HepG2 (cell line): ENCODE results near the gene LRRN4. TPM values are rescaled to one million over a fixed set of nuclear protein-coding genes. Genes with fewer than 3 reads are reported as not detected.

ENCODE experiments used
- ATAC-seq: fragments of 200-7000 bp; cut with Tn5 transposase; 3 replicates; pipeline ENCODE4 v1.9.1; 2020; ENCODE audit warnings: mild to moderate bottlenecking, moderate library complexity
- BruUV-seq: library from RNA; stranded (reverse); fragments of 400-500 nt; replicated peaks from 2 replicates; lab custom pipeline; 2021; lab: Mats Ljungman, UMichigan
- CTCF ChIA-PET: fragments of 300-600 bp; formaldehyde crosslinking; extraction: SDS; loops from one replicate; lab custom pipeline; 2021; ENCODE audit warnings: low total read pairs, inconsistent platforms, low intra/inter-chr PET ratio; lab: Yijun Ruan, JAX
- POLR2A ChIA-PET: fragments of 350-600 bp; sonication (Branson Sonifier 250); formaldehyde crosslinking; loops from one replicate; lab custom pipeline; 2020; ENCODE audit warnings: antibody characterized with exemption, inconsistent platforms; lab: Yijun Ruan, JAX
- DNase-seq: peaks from one replicate; pipeline ENCODE4 v3.0.0-alpha.2; 2015; ENCODE audit warnings: low spot score
- FAIRE-seq: peaks from 3 replicates; lab custom pipeline; 2011; peaks lifted over from hg19 to GRCh38; lab: Jason Lieb, UNC
- H2AFZ ChIP-seq: one replicate; pipeline ENCODE4 v1.6.1; 2011; ENCODE audit warnings: low read length, inconsistent platforms
- H3K27ac ChIP-seq: fragments of 300-600 bp; 3 replicates; pipeline ENCODE4 v1.8.0; 2011; ENCODE audit warnings: mixed run types, mild to moderate bottlenecking, mixed read lengths, low read length, inconsistent platforms; ENCODE audit not compliant: insufficient read depth; ENCODE audit errors: extremely low read length
- H3K27me3 ChIP-seq, 2 experiments: fragments of 200-600 bp in 1 of 2; 2 replicates in 1 of 2; 3 replicates in 1 of 2; pipeline versions ENCODE4 v1.6.0 to v1.8.0; 2011; ENCODE audit warnings: low read length in 2 of 2, mild to moderate bottlenecking in 2 of 2, moderate library complexity in 2 of 2, inconsistent platforms in 1 of 2; ENCODE audit not compliant: insufficient read depth in 2 of 2, control insufficient read depth in 1 of 2
- H3K36me3 ChIP-seq, 2 experiments: fragments of 200-600 bp in 1 of 2; replicated peaks in 1 of 2; 2 replicates in 1 of 2; 3 replicates in 1 of 2; pipeline versions ENCODE4 v1.5.1 to v1.8.0; 2011; ENCODE audit warnings: low read length in 2 of 2, inconsistent platforms in 1 of 2; ENCODE audit not compliant: insufficient read depth in 2 of 2, control insufficient read depth in 1 of 2
- H3K4me1 ChIP-seq: 2 replicates; pipeline ENCODE4 v1.5.1; 2012; ENCODE audit warnings: low read length, inconsistent platforms; ENCODE audit not compliant: insufficient read depth
- H3K4me2 ChIP-seq: 2 replicates; pipeline ENCODE4 v1.6.0; 2011; ENCODE audit warnings: low read depth, low read length, inconsistent platforms
- H3K4me3 ChIP-seq, 3 experiments: fragments of 200-600 bp in 1 of 3; sonication (generic), shearing (Covaris generic) in 1 of 3; replicated peaks in 1 of 3; 2 replicates each; pipeline ENCODE4 v1.5.1; 2011 to 2016; ENCODE audit warnings: low read length in 3 of 3, inconsistent platforms in 2 of 3, low read depth in 2 of 3, mild to moderate bottlenecking in 2 of 3, control low read depth in 1 of 3, mixed read lengths in 1 of 3; ENCODE audit not compliant: insufficient read depth in 1 of 3
- H3K79me2 ChIP-seq: one replicate; pipeline ENCODE4 v1.6.1; 2011; ENCODE audit warnings: low read length, inconsistent platforms; ENCODE audit not compliant: insufficient read depth
- H3K9ac ChIP-seq: 2 replicates; pipeline ENCODE4 v1.6.0; 2011; ENCODE audit warnings: mild to moderate bottlenecking, low read depth, low read length, inconsistent platforms; ENCODE audit not compliant: insufficient read depth
- H3K9me3 ChIP-seq: 2 replicates; pipeline ENCODE4 v1.5.1; 2012; ENCODE audit warnings: mild to moderate bottlenecking, low read length
- H4K20me1 ChIP-seq: 2 replicates; pipeline ENCODE4 v1.6.0; 2011; ENCODE audit warnings: inconsistent platforms, mild to moderate bottlenecking, low read length, moderate library complexity; ENCODE audit not compliant: insufficient read depth
- DRAP1 ChIP-seq: IDR thresholded peaks from 2 replicates; pipeline ENCODE4 v1.6.1; 2016; ENCODE audit warnings: missing genetic modification reagents, missing compliant biosample characterization
- ELF4 ChIP-seq: sonication (generic); formaldehyde crosslinking; IDR thresholded peaks from 2 replicates; pipeline ENCODE4 v1.5.0; 2020; ENCODE audit warnings: missing genetic modification reagents, mild to moderate bottlenecking, moderate library complexity, borderline replicate concordance
- MLLT10 ChIP-seq: sonication (generic); formaldehyde crosslinking; IDR thresholded peaks from 2 replicates; pipeline ENCODE4 v1.4.0; 2020; ENCODE audit warnings: missing genetic modification reagents
- RXRA ChIP-seq: sonication (generic); formaldehyde crosslinking; IDR thresholded peaks from 2 replicates; pipeline ENCODE4 v1.5.1; 2020; ENCODE audit warnings: missing genetic modification reagents
- ZBTB3 ChIP-seq: sonication (generic); formaldehyde crosslinking; IDR thresholded peaks from 2 replicates; pipeline ENCODE4 v1.4.0; 2020; ENCODE audit warnings: low read depth, mild to moderate bottlenecking, moderate library complexity, missing genetic modification reagents, borderline replicate concordance
- WGBS: methylation state at CpG from one replicate; pipeline ENCODE4 v1.1.6; 2017; ENCODE audit warnings: low lambda C conversion rate; 5-methylcytosine and 5-hydroxymethylcytosine counted together
- in situ Hi-C: cut with HindIII; loops from 2 replicates; pipeline ENCODE4 v1.10.0; 2017; ENCODE audit warnings: low pct_unique_long_range_greater_than_20kb; ENCODE audit not compliant: extremely low pct_ligation_motif_present
- intact Hi-C: fragments of 100-400 bp; cut with micrococcal nuclease; formaldehyde crosslinking; loops from one replicate; pipeline ENCODE4 v1.10.0; 2022; ENCODE audit not compliant: unreplicated experiment
- polyA plus RNA-seq, 8 experiments: library from polyadenylated mRNA; depleted of rRNA in 3 of 8; stranded (reverse) in 7 of 8; unstranded in 1 of 8; fragments of >200 nt; fragmentation: Illumina TruSeq in 4 of 8; extraction: Trizol in 4 of 8; gene quantifications; 2 replicates each; pipeline versions ENCODE4 v1.2.1 to v1.2.3, GENCODE V29; 2011 to 2016; ENCODE audit warnings: low read depth in 4 of 8, missing spikeins in 1 of 8, mixed read lengths in 1 of 8; ENCODE audit not compliant: insufficient read depth in 1 of 8
- total RNA-seq, 5 experiments: library from RNA; depleted of rRNA; stranded (reverse); fragments of >200 nt; fragmentation: Illumina TruSeq; extraction: Trizol; gene quantifications; 2 replicates each; pipeline ENCODE4 v1.2.3, GENCODE V29; 2016; ENCODE audit warnings: low read depth in 1 of 5
- TF ChIP-seq, protein P1 (sequence below): sonication (generic); formaldehyde crosslinking; conservative IDR thresholded peaks from 2 replicates; pipeline ENCODE4 v1.8.0; 2022; ENCODE audit warnings: low read depth, missing genetic modification reagents
- TF ChIP-seq, protein P2 (sequence below): sonication (generic); formaldehyde crosslinking; IDR thresholded peaks from 2 replicates; pipeline ENCODE4 v1.8.0; 2022; ENCODE audit warnings: missing genetic modification reagents, mild to moderate bottlenecking, borderline replicate concordance
- TF ChIP-seq, protein P3 (sequence below): sonication (generic); formaldehyde crosslinking; IDR thresholded peaks from 2 replicates; pipeline ENCODE4 v1.4.0; 2020; ENCODE audit warnings: mild to moderate bottlenecking, missing genetic modification reagents, borderline replicate concordance
- TF ChIP-seq, protein P4 (sequence below): sonication (generic); formaldehyde crosslinking; IDR thresholded peaks from 2 replicates; pipeline ENCODE4 v1.9.0; 2021; ENCODE audit warnings: missing genetic modification reagents, borderline replicate concordance

LRRN4 gene
- total and polyA plus RNA-seq, 2 of the 13 experiments (the other 11 are each of a cell fraction or from before 2014, with no cell fraction given) = 0.15 to 0.20 TPM

DNA sequence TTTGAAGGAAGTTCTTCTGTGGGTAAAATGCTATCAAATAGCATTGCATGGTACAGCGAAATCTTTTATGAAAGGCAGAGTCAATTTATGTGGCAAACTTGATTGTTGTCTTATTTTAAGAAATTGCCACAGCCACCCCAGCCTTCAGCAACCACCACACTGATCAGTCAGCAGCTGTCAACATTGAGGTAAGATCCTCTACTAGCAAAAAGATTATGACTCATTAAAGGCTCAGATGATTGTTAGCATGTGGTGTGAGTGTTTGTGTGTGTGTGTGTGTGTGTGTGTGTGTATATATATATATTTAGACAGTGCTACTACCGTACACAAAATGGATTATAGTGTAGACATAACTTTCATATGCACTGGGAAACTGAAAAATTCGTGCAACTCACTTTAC is 27.8 kb downstream of the LRRN4 start:
- ChIA-PET POLR2A (interaction anchor here (1.2 to 1.5 kb wide), 3 partner anchors 10 to 18 kb away, joined by 3 read pairs; no protein-coding TSS in a partner anchor), CTCF (no interaction called here)
- Histone ChIP-seq H3K9ac (no peak overlapping the region), H3K9me3 (peaks cover 6% of the 10 kb centered on the region; the same call in 1 of the 2 replicates), H3K27me3 (no peaks in the 10 kb centered on the region), H3K4me2 (no peak overlapping the region), H3K4me1 (peaks cover 5% of the 10 kb centered on the region), H4K20me1 (peaks cover 19% of the 10 kb centered on the region), H3K4me3 (no peak overlapping the region), H3K36me3 (peaks cover 22 to 73% of the 10 kb centered on the region in 2 experiments), H3K27ac (no peak overlapping the region), H2AFZ (no peak overlapping the region), H3K79me2 (peaks cover 68% of the 10 kb centered on the region)
- no peak for FAIRE-seq
- ATAC-seq = no peak
- intact Hi-C loops = no loop called here
- DNase-seq = no peak
- in situ Hi-C loops = no loop called here
- 91% methylated on average over 3 of the region's 3 CpGs for WGBS
- no TSS peak for BruUV-seq
- TF ChIP-seq RXRA (CRISPR knock-in tag) = no peak
- TF ChIP-seq, protein P1, sequence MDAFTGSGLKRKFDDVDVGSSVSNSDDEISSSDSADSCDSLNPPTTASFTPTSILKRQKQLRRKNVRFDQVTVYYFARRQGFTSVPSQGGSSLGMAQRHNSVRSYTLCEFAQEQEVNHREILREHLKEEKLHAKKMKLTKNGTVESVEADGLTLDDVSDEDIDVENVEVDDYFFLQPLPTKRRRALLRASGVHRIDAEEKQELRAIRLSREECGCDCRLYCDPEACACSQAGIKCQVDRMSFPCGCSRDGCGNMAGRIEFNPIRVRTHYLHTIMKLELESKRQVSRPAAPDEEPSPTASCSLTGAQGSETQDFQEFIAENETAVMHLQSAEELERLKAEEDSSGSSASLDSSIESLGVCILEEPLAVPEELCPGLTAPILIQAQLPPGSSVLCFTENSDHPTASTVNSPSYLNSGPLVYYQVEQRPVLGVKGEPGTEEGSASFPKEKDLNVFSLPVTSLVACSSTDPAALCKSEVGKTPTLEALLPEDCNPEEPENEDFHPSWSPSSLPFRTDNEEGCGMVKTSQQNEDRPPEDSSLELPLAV (CRISPR knock-in tag) = no peak
- TF ChIP-seq, protein P2, sequence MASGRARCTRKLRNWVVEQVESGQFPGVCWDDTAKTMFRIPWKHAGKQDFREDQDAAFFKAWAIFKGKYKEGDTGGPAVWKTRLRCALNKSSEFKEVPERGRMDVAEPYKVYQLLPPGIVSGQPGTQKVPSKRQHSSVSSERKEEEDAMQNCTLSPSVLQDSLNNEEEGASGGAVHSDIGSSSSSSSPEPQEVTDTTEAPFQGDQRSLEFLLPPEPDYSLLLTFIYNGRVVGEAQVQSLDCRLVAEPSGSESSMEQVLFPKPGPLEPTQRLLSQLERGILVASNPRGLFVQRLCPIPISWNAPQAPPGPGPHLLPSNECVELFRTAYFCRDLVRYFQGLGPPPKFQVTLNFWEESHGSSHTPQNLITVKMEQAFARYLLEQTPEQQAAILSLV = no peak
- no peak for TF ChIP-seq DRAP1 (CRISPR knock-in tag)
- TF ChIP-seq, protein P3, sequence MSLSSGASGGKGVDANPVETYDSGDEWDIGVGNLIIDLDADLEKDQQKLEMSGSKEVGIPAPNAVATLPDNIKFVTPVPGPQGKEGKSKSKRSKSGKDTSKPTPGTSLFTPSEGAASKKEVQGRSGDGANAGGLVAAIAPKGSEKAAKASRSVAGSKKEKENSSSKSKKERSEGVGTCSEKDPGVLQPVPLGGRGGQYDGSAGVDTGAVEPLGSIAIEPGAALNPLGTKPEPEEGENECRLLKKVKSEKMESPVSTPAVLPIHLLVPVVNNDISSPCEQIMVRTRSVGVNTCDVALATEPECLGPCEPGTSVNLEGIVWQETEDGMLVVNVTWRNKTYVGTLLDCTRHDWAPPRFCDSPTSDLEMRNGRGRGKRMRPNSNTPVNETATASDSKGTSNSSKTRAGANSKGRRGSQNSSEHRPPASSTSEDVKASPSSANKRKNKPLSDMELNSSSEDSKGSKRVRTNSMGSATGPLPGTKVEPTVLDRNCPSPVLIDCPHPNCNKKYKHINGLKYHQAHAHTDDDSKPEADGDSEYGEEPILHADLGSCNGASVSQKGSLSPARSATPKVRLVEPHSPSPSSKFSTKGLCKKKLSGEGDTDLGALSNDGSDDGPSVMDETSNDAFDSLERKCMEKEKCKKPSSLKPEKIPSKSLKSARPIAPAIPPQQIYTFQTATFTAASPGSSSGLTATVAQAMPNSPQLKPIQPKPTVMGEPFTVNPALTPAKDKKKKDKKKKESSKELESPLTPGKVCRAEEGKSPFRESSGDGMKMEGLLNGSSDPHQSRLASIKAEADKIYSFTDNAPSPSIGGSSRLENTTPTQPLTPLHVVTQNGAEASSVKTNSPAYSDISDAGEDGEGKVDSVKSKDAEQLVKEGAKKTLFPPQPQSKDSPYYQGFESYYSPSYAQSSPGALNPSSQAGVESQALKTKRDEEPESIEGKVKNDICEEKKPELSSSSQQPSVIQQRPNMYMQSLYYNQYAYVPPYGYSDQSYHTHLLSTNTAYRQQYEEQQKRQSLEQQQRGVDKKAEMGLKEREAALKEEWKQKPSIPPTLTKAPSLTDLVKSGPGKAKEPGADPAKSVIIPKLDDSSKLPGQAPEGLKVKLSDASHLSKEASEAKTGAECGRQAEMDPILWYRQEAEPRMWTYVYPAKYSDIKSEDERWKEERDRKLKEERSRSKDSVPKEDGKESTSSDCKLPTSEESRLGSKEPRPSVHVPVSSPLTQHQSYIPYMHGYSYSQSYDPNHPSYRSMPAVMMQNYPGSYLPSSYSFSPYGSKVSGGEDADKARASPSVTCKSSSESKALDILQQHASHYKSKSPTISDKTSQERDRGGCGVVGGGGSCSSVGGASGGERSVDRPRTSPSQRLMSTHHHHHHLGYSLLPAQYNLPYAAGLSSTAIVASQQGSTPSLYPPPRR (CRISPR knock-in tag) = no peak
- TF ChIP-seq ZBTB3 (CRISPR knock-in tag) = no peak
- TF ChIP-seq MLLT10 (CRISPR knock-in tag) = no peak
- TF ChIP-seq ELF4 = no peak
- TF ChIP-seq, protein P4, sequence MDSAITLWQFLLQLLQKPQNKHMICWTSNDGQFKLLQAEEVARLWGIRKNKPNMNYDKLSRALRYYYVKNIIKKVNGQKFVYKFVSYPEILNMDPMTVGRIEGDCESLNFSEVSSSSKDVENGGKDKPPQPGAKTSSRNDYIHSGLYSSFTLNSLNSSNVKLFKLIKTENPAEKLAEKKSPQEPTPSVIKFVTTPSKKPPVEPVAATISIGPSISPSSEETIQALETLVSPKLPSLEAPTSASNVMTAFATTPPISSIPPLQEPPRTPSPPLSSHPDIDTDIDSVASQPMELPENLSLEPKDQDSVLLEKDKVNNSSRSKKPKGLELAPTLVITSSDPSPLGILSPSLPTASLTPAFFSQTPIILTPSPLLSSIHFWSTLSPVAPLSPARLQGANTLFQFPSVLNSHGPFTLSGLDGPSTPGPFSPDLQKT (CRISPR knock-in tag) = no peak
